CD4-positive, alpha-beta T cell treated with Interleukin-21 for 1 hour (primary cell): Measurements from ENCODE around the gene DUSP15.

ENCODE experiments used
- DNase-seq: peaks from one replicate; pipeline ENCODE4 v3.0.0-alpha.2; 2020

Gene DUSP15

DNA sequence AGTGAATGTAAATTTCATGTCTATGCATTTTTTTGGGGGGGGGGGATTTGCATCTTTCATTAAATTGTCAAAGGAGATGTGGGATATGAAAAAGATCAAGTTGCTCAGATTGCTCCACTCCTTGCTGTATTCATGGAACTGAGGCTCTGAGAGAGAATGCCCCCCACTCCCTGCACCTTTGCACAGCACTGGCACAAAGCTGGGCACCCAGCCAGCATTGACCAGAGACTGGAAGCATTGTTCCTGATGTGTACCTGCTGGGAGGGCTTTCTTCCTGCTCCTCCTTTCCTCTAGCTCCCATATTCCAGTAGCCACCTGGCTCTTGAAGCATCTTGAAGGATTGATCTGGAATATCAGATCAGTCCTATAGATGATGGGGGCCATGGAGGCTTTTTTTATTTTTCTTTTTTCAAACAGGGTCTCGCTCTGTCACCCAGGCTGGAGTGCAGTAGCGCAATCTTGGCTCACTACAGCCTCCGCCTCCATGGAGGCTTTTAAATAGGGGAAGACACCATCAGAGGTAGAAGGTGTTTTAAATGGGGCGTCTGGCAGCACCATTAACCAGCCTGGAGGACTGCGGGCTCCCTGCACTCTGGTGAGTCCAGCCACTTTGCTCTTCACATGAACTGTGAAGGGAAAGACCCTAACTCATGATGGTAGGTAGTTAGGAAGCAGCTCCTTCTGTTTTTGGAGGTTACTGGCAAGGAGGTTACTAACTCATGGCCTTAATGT lies 10.9 kb downstream of the DUSP15 start:
- no peak for DNase-seq

DNA sequence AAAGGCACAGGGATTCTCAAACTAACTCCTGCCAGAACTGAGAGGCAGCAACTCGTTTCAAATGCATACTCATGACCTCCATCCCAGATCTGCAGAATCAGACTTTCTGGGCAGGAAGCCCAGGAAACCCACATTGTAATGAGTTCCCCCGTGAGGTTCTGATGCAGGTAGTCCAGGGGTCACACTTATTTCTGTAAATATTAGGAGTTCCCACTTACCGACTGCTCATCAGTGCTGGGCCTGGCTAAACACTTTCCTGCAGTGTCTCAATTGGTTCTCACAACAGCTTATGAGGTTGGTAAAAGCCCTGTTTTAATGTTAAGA lies 11.6 kb downstream of the DUSP15 start:
- no peak for DNase-seq

DNA sequence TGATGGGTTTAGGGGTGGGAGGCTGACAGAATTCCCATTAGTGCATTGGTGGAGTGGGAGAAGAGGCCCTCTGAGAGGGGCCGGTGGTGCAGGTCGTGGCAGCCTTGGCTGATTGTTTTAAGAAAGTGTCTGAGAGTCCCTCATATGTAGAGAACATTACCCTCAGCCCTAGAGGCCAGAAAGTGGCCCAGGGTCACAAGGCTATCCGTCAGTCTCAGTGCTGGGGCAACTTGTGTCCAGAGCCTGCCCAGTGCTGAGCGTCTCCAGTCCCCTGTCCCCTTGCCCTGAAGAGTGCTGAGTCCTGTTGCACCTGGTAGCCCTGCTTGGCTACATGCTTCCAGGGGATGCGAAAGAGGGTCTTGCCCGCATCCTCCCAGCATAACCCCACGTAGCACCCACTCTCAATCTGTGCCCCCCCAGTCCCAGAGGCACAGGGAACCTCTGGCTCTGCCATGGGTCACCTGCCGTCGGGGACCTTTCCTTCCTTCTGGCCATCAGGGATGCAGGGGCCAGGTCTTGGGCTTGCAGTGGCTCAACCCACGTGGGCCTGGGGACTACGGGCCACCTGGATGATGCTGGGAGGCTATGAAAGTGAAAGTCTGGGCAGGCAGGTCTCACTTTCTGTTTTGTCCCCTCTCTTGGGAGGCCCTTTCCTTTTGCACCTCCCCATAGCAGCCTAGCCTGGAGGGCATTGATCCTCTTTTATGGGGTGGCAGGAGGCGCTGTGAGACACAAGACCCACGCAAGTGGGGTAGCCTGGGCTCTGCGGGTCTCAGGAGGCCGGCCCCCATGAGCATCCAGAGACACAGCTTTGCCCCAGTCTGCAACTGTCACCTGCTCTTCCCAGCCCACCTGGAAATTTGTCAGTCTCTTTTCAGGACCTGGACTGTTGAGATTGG lies 12.2 kb downstream of the DUSP15 start:
- DNase-seq, result no peak

DNA sequence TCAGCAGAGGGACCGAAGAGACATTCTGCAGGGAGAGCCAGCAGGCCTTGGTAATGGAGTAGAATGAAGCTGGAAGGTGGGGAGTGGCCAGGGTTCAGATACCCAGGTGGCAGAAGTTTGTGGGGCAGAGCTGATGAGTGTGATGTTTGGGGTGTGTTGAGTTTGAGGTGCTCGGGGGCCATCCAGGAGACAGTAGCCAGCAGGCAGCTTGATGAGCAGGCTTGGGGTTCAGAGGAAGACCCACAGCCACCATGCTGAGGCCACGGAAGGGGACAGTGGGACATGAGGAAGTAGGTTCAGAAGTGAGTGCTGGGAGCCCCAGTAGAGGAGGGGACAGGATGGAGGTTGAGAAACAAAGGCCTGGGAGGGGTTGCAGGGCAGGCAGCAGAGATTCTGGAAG lies 13.8 kb downstream of the DUSP15 start:
- no peak for DNase-seq

DNA sequence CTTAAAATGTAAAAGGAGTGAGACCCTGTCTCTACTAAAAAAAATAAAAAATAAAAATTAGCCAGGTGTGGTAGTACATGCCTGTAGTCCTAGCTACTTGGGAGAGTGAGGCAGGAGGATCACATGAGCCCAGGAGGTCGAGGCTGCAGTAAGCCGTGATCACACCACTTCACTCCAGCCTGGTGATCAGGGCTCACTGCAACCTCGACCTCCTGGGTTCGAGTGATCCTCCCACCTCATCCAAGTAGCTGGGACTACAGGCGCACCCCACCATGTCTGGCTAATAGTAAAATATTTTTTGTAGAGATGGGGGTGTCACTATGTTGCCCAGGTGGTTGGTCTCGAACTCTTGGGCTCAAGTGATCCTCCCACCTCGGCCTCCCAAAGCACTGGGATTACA lies 16.8 kb downstream of the DUSP15 start:
- DNase-seq, result no peak

DNA sequence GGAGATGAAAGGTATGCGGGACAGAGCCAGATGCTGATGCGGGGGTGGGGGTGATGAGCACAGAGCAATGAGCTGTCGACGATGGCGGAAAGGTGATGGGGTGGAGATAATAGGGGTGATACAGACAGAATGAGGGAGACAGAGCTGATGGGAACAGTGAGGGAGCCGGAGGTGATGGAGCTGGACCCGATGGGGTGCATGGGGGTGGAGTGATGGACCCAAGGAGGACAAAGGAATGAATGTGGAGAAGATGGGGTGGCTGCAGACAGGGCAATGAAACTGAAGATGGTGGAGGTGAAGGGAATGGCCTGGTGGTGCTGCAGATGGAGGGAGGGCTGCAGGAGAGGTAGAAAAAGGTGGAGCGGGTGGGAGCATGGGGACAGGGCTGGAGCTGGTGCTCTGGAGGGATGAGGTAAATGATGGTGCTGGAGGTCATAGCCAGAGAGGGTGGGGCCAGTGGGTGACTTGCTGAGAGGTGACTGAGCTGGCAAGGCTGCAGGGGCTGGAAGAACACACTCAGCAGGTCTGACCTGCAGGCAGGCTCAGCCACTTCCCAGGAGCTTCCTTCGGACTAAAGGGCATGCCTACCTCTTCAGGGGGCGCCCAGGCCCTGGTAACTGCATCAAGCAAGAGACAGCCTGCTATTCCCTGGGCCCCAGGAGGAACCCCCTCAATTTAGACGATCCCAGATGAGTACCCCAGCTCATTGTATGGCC lies 18.9 kb downstream of the DUSP15 start:
- no peak for DNase-seq

DNA sequence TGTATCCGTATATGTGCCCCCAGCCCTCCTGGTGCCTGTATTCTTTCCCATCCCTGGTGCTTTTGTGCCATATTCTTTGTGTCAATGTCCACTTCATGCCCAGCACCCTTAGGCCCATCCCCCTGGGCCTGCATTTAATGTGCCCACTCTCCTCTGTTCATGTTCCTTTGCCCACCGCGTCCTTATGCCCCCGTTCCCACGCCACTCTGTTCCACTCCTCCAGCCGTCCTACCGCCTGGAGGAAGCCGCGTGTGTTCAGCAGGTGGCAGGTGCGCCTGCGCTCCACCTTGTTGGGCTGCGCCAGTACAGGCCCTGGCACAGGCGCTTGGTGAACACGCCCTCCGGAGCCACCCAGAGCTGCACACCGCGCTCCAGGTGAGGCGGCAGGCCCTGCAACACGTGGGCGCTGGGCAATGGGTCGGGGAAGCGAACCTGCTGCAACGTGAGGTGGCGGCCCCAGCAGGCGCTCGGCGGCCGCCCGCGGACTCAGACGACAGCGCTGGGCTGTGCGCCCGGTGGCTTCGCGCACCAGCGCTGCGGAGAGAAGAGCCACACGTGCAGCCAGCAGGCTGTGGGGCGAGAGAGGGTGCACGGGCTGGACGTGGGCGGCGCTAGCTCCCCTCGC lies 20.9 kb downstream of the DUSP15 start:
- DNase-seq, result no peak

DNA sequence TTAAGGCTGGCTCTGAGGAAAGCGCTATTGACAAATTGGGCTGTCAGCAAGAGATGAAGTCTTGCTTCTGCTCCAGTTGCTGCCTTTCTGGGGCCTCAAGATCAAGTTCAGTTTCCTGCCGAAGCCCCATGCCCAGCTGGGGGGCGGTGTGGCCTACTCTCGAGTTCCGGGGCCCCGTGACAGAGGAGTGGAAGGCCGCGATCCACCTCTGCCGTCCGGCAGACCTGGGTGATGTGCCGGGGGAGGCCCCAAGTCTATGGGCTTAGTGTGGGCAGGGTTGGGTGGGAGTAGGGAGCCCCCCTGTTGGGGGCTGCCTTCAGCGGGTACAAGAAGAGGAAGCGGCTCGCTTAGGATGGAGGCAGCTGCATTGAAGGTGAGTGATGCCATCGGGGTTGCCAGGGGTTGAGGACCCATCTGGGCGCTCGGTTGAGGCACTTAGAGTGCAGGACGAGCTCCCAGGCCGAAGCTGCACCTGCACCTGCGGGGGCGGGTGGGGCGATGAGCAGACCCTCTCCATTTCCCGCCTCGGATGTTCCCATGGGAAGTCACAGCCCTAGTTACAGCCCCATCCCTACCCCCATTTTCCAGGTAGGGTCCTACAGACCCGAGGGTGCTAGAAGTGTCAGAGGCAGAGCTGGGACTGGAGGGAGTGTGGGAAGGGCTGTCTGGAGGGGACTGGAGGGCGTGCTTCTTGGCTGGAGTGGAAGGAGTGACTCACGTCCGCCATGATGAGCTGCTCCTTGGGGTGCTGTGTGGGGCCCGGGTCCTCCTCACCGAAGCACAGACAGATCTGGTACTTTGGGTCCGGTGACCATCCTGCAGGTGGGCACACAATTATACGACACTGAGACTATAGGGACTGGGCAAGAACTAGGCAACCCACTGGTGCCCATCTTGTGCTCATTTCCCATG lies 22.0 kb downstream of the DUSP15 start:
- no peak for DNase-seq

DNA sequence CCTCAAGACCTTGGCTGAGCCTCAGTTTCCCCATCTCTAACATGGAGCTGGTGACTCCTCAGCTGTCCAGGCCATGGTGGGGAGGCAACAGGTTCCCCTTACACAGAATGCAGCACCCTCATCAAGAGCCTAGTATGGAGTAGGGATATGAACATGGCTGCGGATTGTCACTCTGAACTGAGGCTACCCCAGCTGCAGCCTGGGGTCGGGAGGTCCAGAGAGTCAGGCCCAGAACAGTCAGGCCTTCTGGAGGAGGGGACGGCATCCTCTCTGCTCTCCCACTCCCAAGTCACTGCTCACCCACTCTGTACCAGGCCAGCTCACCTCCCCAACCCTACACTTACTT lies 23.6 kb downstream of the DUSP15 start:
- DNase-seq, result no peak

DNA sequence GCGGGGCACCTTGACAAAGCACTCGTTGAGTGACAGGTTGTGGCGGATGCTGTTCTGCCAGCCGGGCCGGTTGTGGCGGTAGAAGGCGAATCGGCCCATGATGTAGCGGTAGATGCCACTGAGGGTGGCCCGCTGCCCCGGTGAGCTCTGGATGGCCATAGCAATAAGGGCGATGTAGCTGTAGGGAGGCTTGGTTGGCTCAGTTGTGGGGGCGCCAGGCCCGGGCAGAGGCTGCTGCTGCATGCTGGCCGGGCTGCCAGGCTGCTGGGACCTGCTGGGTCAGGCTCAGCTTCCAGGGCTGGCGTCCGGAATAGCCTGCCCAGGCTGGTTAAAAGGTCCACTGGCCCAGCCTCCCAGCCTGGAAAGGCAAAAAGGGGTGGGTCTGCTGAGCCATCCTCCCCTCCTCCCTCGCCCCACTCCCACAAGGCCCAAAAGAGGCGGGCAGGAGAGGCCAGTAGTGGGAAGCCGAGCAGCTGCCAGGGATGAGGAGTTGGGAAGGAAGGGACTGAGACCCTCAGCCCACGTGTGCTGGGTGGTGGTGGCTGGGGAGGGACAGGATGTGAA lies 24.9 kb downstream of the DUSP15 start, which contains the start of gene FOXS1:
Gene FOXS1 (minus strand): TSS at position 305 of the 564 bp plus-strand sequence. CDS start 62 bp downstream, at position 243.
- DNase-seq, result no peak

DNA sequence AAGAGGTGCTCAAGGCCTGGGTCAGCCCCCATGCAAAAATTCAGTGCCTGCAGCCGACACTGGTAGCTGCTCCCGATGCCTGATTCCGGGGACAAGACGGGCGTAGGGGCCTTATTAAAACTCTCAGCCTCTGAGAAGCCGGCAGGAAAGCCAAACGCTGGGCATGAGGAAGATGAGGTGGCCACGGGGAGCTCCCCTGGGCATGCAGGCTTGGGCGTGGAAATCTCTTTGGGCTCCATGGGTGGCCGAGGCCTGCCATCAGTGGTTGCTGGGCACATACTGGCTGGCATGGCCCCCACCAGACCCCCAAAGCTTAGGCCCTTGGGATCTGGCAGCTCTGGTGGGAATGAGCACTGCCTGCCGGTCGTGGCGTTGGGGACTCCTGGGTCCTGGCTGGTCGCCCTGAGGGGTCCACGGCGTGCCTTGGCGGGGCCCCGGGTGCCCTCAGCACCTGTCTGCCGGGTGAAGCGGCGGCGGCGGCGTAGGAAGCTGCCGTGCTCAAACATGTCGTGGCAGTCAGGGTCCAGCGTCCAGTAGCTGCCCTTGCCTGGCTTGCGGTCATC lies 25.5 kb downstream of the DUSP15 start:
- no peak for DNase-seq

DNA sequence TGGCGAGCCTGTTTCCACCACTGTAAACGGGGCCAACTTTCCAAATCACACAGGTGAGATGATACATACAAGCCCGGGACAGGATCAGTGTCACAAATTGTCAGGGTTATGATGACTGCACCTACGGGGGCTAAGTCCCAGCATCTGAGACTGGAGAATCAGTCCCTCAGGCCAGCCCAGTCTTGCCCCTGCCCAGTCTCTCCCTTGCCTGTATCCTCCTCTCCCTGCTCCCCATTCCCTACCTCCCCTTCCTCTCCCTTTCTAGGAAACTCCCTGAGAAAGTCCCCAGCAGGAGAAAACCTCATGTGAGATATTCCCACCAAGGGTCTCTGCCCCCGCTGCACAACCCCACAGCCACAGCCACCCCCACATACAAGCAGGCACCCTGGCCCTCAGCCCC lies 26.4 kb downstream of the DUSP15 start:
- DNase-seq, result no peak

DNA sequence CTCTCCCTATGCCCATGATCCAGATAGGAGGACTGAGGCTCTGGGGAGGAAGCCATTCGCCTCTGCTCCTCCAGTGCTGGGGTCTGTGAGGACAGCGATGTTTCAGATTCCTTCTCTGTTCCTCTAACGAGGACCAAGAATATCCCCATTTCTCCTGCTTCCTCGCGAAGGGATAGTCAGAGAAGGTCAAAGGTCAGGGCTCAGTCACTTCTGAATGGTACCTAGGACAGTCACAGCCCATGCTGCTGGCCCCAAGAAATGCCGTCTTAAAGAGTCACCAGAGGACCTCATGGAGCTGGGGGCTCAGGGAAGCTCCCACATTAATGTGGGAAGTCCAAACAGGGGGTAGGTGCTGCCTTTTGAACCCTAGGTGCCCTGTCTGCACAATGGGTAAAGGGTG lies 27.0 kb downstream of the DUSP15 start:
- DNase-seq, result no peak

DNA sequence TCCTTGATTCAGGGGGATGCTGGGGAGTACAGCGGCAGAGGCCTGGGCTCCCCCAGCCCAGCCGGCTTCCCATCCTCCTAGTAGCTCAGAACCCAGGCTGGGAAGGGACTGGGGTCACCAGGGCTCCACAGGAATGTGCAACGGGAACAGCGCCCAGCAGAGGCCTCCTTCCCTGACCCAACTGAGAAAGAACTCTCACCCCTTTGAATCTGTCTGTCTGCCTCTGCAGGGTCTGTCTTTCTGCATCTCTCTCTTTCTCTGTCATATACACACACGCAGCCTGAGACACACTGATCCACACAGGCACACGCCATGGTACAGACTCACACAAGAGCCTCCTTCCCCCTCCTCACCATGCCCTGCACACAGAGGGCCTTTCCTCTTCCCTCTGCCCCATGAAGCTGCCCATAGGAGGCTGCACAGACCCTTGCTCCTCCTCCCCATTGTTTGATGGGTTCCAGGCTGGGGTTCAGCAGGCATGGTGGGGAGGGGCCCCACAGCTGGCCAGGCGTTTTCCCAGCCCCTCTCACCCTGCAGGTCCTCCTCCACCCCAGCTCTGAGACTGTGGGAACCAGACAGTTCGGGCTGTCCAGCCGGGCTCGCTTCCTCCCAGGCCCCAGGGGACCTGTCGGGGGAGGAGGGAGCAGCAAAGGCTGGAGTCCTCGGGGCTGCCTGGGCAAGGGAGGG lies 27.7 kb downstream of the DUSP15 start:
- no peak for DNase-seq

DNA sequence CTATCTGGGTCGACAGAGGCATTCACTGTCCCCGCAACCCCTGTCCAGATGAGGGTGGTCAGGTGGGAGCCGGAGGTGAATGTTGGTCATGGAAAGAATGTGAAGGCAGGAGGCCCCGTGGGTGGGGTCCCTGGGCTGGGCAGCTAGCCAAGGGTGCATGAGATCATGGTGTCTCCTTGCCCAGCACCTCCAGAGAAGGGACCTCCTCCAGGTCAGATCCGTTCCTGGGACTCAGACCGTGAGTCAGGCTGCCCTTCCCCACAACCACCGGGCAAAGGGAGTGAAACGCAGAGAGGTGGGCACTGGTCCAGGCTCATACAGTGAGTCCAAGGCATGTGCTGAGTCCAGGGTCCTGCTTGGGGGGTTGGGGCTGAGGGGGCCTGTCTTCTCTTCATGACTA lies 28.4 kb downstream of the DUSP15 start:
- no peak for DNase-seq

DNA sequence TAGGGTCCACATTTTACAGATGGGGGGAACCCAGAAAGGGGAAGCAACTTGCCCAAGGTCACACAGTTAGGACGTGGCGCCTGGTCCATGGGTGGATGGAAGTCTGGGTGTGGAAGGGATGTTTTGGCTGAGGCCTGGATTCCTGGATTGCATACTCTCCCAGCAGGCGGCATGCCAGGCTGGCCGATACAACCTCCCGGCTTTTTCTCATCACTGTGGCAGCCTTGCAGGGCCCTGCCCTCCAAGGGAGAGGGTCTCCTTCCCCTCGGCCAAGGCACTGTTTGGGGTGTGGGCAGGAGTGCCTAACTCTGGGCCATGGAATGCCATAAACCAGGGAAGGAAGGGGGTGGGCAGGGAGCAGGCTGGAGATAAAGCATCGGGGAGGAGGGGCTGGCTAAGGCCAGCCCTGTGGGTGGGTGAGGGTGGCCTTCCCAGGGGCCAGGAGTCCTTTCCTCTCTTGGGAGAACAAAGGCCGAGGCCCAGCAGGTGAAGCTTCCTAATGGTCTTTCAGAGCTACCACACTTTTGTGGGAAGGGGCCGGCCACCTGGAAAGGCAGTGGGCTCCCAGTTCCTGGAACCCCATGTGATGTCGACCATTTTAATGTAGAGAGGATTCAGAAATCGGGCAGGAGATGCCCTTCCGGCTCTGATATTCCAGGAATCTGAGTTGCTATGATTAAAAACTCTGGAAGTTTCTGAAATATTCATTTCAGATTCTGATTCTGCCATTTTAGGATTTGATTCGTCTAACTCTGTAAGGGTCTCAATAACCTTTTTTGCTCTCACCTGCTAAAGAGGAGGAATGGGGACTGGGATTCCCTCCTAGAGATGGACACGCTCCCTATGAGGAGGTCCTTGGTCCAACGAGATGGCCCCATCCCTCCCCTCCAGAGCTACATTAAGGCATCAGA lies 29.2 kb downstream of the DUSP15 start:
- no peak for DNase-seq

DNA sequence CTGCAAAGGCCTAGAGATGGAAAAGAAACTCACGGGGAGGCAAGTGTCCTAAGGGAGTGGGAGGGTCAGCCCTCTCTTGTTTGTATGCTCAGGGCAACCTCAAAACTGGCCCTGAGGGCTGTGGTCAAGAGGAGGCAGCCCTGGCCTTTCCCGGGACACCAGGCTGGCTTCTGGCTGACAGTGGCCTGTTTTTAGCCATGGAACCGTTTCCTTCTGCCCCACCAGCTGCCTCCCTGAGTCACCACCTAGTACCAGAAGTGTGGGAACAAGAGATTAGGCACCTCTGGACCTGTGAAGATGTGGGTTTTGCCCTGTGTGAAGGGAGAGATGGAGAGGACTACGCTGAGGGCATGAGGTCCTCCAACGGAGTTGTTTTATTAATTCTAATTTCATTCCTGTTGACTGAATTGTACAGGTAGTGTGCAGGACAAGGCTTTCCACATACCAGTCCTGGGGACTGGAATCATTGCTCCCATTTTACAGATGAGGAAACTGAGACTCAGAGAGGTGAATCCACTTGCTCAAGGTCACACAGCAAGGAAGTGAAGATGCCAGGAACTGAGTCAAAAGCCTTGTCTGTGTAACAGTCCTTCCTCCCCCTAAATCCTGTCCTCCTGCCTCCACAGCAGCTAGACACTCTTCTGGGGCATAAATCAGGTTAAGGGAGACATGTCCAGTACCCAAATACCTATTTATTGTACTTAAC lies 30.4 kb downstream of the DUSP15 start:
- no peak for DNase-seq

DNA sequence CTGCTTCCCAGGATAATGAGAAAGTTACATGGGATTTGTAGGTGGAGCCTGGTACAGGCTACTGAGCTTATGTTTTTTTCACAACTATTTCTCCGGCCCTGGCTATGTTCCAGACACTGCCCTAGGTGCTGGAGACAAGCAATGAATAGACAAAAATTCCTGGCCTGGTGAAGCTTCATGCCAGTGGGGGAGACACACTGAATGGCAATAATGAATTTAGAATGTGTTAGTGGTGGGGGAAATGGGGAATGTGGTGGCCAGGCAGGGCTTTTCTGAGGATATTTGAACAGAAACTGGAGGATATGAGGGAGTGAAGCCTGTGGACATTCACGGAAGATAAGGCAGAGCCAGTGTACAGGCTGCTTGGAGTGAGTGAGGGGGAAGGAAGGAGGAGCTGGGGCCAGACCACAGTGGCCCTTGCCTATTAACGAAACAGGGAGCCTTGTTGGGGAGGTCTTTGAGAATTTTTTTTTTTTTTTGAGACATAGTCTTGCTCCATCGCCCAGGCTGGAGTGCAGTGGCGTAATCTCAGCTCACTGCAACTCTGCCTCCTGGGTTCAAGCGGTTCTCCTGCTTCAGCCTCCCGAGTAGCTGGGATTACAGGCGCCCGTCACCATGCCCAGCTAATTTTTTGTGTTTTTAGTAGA lies 31.6 kb downstream of the DUSP15 start:
- no peak for DNase-seq
